ENCODE measurements around the gene B3GALT5. TPM values are rescaled to one million over a fixed set of nuclear protein-coding genes. Genes with fewer than 3 reads are reported as not detected.

Gene B3GALT5
- total and polyA plus RNA-seq, 12 donors: 0.07 to 0.60 (median 0.25) TPM; not detected in 2

GRCh38 chr21:39630827-39631226 is 18.1 kb downstream of the B3GALT5 start:
- no peak for DNase-seq
- Histone ChIP-seq H3K27ac (no peak overlapping the region), H3K9me3 (replicated peaks in 1 of 3) (no peaks in the 10 kb centered on the region), H3K4me3 (no peak overlapping the region), H3K27me3 (peaks cover 8% of the 10 kb centered on the region), H3K4me1 (replicated peaks in 1 of 2) (no peaks in the 10 kb centered on the region), H3K36me3 (replicated peaks in 1 of 2) (no peaks in the 10 kb centered on the region)
- intact Hi-C loops (cut with DNase I): no loop called here
- 29 to 43% (median 38%) methylated on average over 2 of the region's 2 CpGs for WGBS, 4 donors
- TF ChIP-seq CTCF (IDR thresholded peaks at IDR 0.05) (no peak), POLR2A (IDR thresholded peaks at IDR 0.05) (no peak)

- H3K27ac ChIP-seq: no peak overlapping the region
- TF ChIP-seq POLR2A (IDR thresholded peaks at IDR 0.05) (no peak), CTCF (IDR thresholded peaks at IDR 0.05) (no peak)
- intact Hi-C loops (cut with DNase I): no loop called here
- no peak for DNase-seq
- no peaks in the 10 kb centered on the region for H3K36me3 ChIP-seq (replicated peaks in 1 of 2)
- H3K4me1 ChIP-seq (replicated peaks in 1 of 2): no peaks in the 10 kb centered on the region
- WGBS, 4 donors: 76 to 88% (median 82%) methylated on average over 10 of the region's 10 CpGs
- no peak overlapping the region for H3K4me3 ChIP-seq
- peaks cover 5% of the 10 kb centered on the region for H3K27me3 ChIP-seq
- no peaks in the 10 kb centered on the region for H3K9me3 ChIP-seq (replicated peaks in 1 of 3)
Measured at GRCh38 chr21:39631842-39632562, 19.3 kb downstream of the B3GALT5 start.

- Histone ChIP-seq H3K27ac (no peak overlapping the region), H3K9me3 (replicated peaks in 1 of 3) (no peaks in the 10 kb centered on the region), H3K36me3 (replicated peaks in 1 of 2) (no peaks in the 10 kb centered on the region), H3K4me3 (no peak overlapping the region), H3K4me1 (replicated peaks in 1 of 2) (no peaks in the 10 kb centered on the region), H3K27me3 (peaks cover 5% of the 10 kb centered on the region)
- 76 to 94% (median 94%) methylated on average over 1 of the region's 1 CpG for WGBS, 4 donors
- intact Hi-C loops (cut with DNase I): no loop called here
- TF ChIP-seq POLR2A (IDR thresholded peaks at IDR 0.05) (no peak), CTCF (IDR thresholded peaks at IDR 0.05) (no peak)
- no peak for DNase-seq
Measured at GRCh38 chr21:39632796-39633442, 20.2 kb downstream of the B3GALT5 start.

- intact Hi-C loops (cut with DNase I): no loop called here
- no peak for TF ChIP-seq CTCF (IDR thresholded peaks at IDR 0.05)
- TF ChIP-seq POLR2A (IDR thresholded peaks at IDR 0.05): no peak
- Histone ChIP-seq H3K27ac (no peak overlapping the region), H3K4me1 (replicated peaks in 1 of 2) (no peaks in the 10 kb centered on the region), H3K9me3 (replicated peaks in 1 of 3) (no peaks in the 10 kb centered on the region), H3K36me3 (replicated peaks in 1 of 2) (no peaks in the 10 kb centered on the region), H3K4me3 (no peak overlapping the region), H3K27me3 (peaks cover 5% of the 10 kb centered on the region)
- no peak for DNase-seq
- 78 to 86% (median 81%) methylated on average over 5 of the region's 5 CpGs for WGBS, 4 donors
Measured at GRCh38 chr21:39633770-39634181, 21.0 kb downstream of the B3GALT5 start.

Measured in adrenal gland (tissue), 12 donors.